Breast epithelium (tissue), 4 donors: Measurements from ENCODE around the gene ABAT. TPM values are rescaled to one million over a fixed set of nuclear protein-coding genes. Genes with fewer than 3 reads are reported as not detected.

Experiments
- DNase-seq, 2 donors: peaks; one replicate each; pipeline ENCODE4 v3.0.0-alpha.2; 2019; ENCODE audit warnings: low spot score in 2 of 2
- H3K27ac ChIP-seq, 2 donors: fragments of 200-600 bp; sonication (generic) in 1 of 2; one replicate each; pipeline ENCODE4 v1.5.1; 2016 to 2019; ENCODE audit warnings: mild to moderate bottlenecking in 1 of 2
- H3K27me3 ChIP-seq, 2 donors: fragments of 200-600 bp; sonication (generic) in 1 of 2; one replicate each; pipeline versions ENCODE4 v1.5.1 to v1.6.0; 2017 to 2019; ENCODE audit warnings: control low read depth in 1 of 2, mild to moderate bottlenecking in 1 of 2
- H3K36me3 ChIP-seq: fragments of 200-600 bp; one replicate; pipeline ENCODE4 v1.5.1; 2019
- H3K4me1 ChIP-seq, 2 donors: fragments of 200-600 bp; sonication (generic); one replicate each; pipeline ENCODE4 v1.5.1; 2016 to 2019; ENCODE audit warnings: control low read depth in 1 of 2
- H3K4me3 ChIP-seq, 3 donors: fragments of 200-600 bp; sonication (generic); 1 replicate in 2 of 3; 2 replicates in 1 of 3; pipeline ENCODE4 v1.5.1; 2016 to 2019; ENCODE audit warnings: mild to moderate bottlenecking in 3 of 3, moderate library complexity in 2 of 3
- H3K9me3 ChIP-seq, 2 donors: fragments of 200-600 bp; sonication (generic) in 1 of 2; one replicate each; pipeline ENCODE4 v1.5.1; 2016 to 2019; ENCODE audit warnings: control low read depth in 1 of 2
- CTCF ChIP-seq, 3 donors: fragments of 450-650 bp; IDR thresholded peaks; one replicate each; pipeline ENCODE4 v1.5.1; 2016 to 2017; ENCODE audit warnings: antibody characterized with exemption in 3 of 3, mild to moderate bottlenecking in 3 of 3, moderate library complexity in 3 of 3
- POLR2A ChIP-seq: fragments of 450-650 bp; IDR thresholded peaks from one replicate; pipeline ENCODE4 v1.6.1; 2016; ENCODE audit warnings: antibody characterized with exemption, mild to moderate bottlenecking, moderate library complexity
- POLR2AphosphoS5 ChIP-seq, 3 donors: sonication (generic); formaldehyde crosslinking; IDR thresholded peaks; one replicate each; pipeline ENCODE4 v1.6.1; 2017; ENCODE audit warnings: antibody characterized with exemption in 3 of 3
- intact Hi-C: fragments of 100-400 bp; cut with DNase I; formaldehyde crosslinking; loops from one replicate; pipeline ENCODE4 v1.15.1; 2023; ENCODE audit warnings: low total_unique reads
- total RNA-seq, 3 donors: library from RNA; depleted of rRNA; stranded (reverse); fragments of >200 nt; gene quantifications; one replicate each; pipeline ENCODE4 v1.1.0, GENCODE V29; 2016

Gene ABAT
- 10 to 100 TPM in 1 of 3 donors, 1 to 10 TPM in 2; 7.5 to 12.6 (median 9.8) TPM for total RNA-seq

- peak; percentile 88 to 91 for DNase-seq
- no peaks in the 10 kb centered on the region for H3K9me3 ChIP-seq
- H3K4me1 ChIP-seq = no peaks in the 10 kb centered on the region
- TF ChIP-seq POLR2AphosphoS5 (IDR thresholded peaks at IDR 0.05) (peak in 2 of 3 donors; percentile 20 to 37), CTCF (IDR thresholded peaks at IDR 0.05) (no peak), POLR2A (peak; percentile 26)
- peak within 1 kb of the TSS; percentile 7 to 52 for H3K27ac ChIP-seq
- H3K27me3 ChIP-seq = no peaks in the 10 kb centered on the region
- peak within 1 kb of the TSS; percentile 62 to 76 (median 73) for H3K4me3 ChIP-seq
- H3K36me3 ChIP-seq = no peaks in the 10 kb centered on the region
- intact Hi-C loops = loop anchor here (10.0 kb wide), 1 partner anchor 120 kb away; the partner anchor contains the start of genes PMM2 and TMEM186
Observed at GRCh38 chr16:8674413-8675022, at the start of gene ABAT. ABAT (plus strand) TSS chr16:8674617; CDS start chr16:8735740, 61,123 bp downstream.

GRCh38 chr16:8625491-8626087 lies 48.8 kb upstream of the ABAT start:
- H3K4me3 ChIP-seq = no peak overlapping the region
- peaks cover 5% of the 10 kb centered on the region for H3K36me3 ChIP-seq
- no peak overlapping the region for H3K27ac ChIP-seq
- TF ChIP-seq POLR2AphosphoS5 (IDR thresholded peaks at IDR 0.05) (no peak), CTCF (IDR thresholded peaks at IDR 0.05) (no peak), POLR2A (no peak)
- no peak for DNase-seq
- intact Hi-C loops = no loop called here
- no peaks in the 10 kb centered on the region for H3K4me1 ChIP-seq
- H3K9me3 ChIP-seq = no peaks in the 10 kb centered on the region
- H3K27me3 ChIP-seq = no peaks in the 10 kb centered on the region

DNA sequence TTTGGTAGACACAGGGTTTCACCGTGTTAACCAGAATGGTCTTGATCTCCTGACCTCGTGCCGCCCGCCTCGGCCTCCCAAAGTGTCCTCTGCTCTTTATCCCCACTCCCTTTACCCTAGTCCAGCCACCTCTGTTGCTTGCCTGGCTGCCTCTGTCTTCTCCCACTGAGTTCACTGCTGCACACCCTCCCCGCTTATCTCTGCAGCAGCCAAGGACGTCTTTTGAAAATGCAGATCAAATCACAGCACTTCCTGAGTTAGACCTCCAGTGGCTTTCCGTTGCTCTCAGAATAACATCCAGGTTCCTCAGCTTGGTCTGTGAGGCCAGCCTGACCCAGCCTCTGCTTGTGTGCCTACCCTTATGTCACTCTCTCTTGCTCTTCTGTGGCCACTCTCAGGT lies 47.5 kb upstream of the ABAT start:
- Histone ChIP-seq H3K27ac (no peak overlapping the region), H3K4me3 (no peak overlapping the region), H3K4me1 (no peaks in the 10 kb centered on the region), H3K36me3 (peaks cover 5% of the 10 kb centered on the region), H3K9me3 (no peaks in the 10 kb centered on the region), H3K27me3 (no peaks in the 10 kb centered on the region)
- DNase-seq = no peak
- intact Hi-C loops = no loop called here
- TF ChIP-seq CTCF (IDR thresholded peaks at IDR 0.05) (no peak), POLR2AphosphoS5 (IDR thresholded peaks at IDR 0.05) (no peak), POLR2A (no peak)

GRCh38 chr16:8627456-8627855 lies 47.0 kb upstream of the ABAT start:
- H3K36me3 ChIP-seq = peaks cover 5% of the 10 kb centered on the region
- H3K9me3 ChIP-seq = no peaks in the 10 kb centered on the region
- no peaks in the 10 kb centered on the region for H3K4me1 ChIP-seq
- H3K27me3 ChIP-seq = no peaks in the 10 kb centered on the region
- no peak overlapping the region for H3K27ac ChIP-seq
- no peak for TF ChIP-seq POLR2AphosphoS5 (IDR thresholded peaks at IDR 0.05)
- no peak for DNase-seq
- no peak overlapping the region for H3K4me3 ChIP-seq
- intact Hi-C loops = no loop called here

- TF ChIP-seq POLR2AphosphoS5 (IDR thresholded peaks at IDR 0.05) = no peak
- TF ChIP-seq CTCF (IDR thresholded peaks at IDR 0.05) = no peak
- no peak for TF ChIP-seq POLR2A
- Histone ChIP-seq H3K27ac (no peak overlapping the region), H3K4me1 (no peaks in the 10 kb centered on the region), H3K9me3 (no peaks in the 10 kb centered on the region), H3K36me3 (peaks cover 5% of the 10 kb centered on the region), H3K4me3 (no peak overlapping the region), H3K27me3 (no peaks in the 10 kb centered on the region)
- DNase-seq = no peak
- intact Hi-C loops = no loop called here
Observed at GRCh38 chr16:8628981-8629725, 45.3 kb upstream of the ABAT start.
